Progenitor cell of endocrine pancreas (in vitro differentiated cells): ENCODE data around the gene TNPO1. TPM values are rescaled to one million over a fixed set of nuclear protein-coding genes. Genes with fewer than 3 reads are reported as not detected.

Source experiments
- DNase-seq: peaks from one replicate; pipeline ENCODE4 v3.0.0; 2021; ENCODE audit warnings: low spot score; ENCODE audit not compliant: unreplicated experiment
- H3K27ac Mint-ChIP-seq: 2 replicates; pipeline ENCODE4 v1.8.0; 2021; ENCODE audit warnings: mild to moderate bottlenecking, moderate library complexity, mixed read lengths
- H3K27me3 Mint-ChIP-seq: 2 replicates; pipeline ENCODE4 v1.8.0; 2021; ENCODE audit warnings: mixed read lengths
- H3K36me3 Mint-ChIP-seq: 2 replicates; pipeline ENCODE4 v1.8.0; 2022; ENCODE audit warnings: mixed read lengths; ENCODE audit not compliant: insufficient read depth
- H3K4me1 Mint-ChIP-seq: 2 replicates; pipeline ENCODE4 v1.8.0; 2021; ENCODE audit warnings: low read depth, mixed read lengths
- H3K4me3 Mint-ChIP-seq: 2 replicates; pipeline ENCODE4 v1.8.0; 2021; ENCODE audit warnings: low read depth, mild to moderate bottlenecking, moderate library complexity, mixed read lengths
- H3K9me3 Mint-ChIP-seq: 2 replicates; pipeline ENCODE4 v1.8.0; 2021; ENCODE audit warnings: low read depth, mixed read lengths
- microRNA-seq: library from miRNA; unstranded; fragments of <30 nt; microRNA quantifications from one replicate; pipeline ENCODE4 v1.1.0, GENCODE V29; 2020; ENCODE audit warnings: borderline number of aligned reads; ENCODE audit not compliant: unreplicated experiment
- total RNA-seq: library from RNA; stranded (reverse); gene quantifications from 2 replicates; pipeline ENCODE4 v1.2.1, GENCODE V29; 2021
- TF ChIP-seq, protein P1 (sequence below): fragments of 200-600 bp; sonication (generic); IDR thresholded peaks from one replicate; pipeline ENCODE4 v1.5.0; 2021; ENCODE audit warnings: antibody characterized with exemption, mild to moderate bottlenecking; ENCODE audit not compliant: unreplicated experiment

The TNPO1 gene
- total RNA-seq, 1 donor from 2014 or later: 149 TPM

DNA sequence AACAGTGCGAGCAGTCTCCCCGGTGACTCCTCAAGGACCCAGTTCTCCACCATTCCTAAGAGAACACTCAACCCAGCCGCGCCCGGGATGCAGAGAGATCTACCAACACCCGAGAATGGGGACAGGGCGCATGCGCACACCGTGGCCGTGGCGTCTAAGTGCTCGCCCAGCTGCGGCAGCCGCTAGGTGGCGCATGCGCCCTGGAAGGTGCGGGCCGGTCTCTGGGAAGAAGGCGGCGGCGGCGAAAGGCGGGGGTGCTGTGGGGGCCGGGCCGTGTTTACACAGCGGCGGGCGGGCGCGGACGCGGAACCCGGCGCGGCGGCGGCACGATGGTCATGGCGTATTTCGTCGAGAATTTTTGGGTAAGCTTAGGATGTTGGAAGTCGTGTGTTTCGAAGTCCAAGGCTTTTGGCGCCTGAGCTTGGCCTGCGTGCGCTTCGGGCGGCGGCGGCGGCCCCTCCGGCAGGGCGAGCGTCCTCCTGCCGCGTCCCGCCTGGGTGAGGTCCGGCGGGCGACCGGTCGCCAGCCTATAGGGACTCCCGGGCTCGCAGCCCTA lies 139.4 kb downstream of the TNPO1 start, which contains the start of gene FCHO2:
TSS of gene FCHO2 (plus strand) at position 274 of the 556 bp plus-strand sequence. CDS start at position 330, 56 bp downstream.
- Mint-ChIP-seq H3K27me3 (peaks cover 3% of the 10 kb centered on the region), H3K4me1 (peaks cover 25% of the 10 kb centered on the region), H3K36me3 (peaks cover 1% of the 10 kb centered on the region), H3K4me3 (peak within 1 kb of the TSS; percentile 94), H3K9me3 (no peaks in the 10 kb centered on the region), H3K27ac (peak within 1 kb of the TSS; percentile 98)
- peak; percentile 98 for DNase-seq
- TF ChIP-seq, protein P1, sequence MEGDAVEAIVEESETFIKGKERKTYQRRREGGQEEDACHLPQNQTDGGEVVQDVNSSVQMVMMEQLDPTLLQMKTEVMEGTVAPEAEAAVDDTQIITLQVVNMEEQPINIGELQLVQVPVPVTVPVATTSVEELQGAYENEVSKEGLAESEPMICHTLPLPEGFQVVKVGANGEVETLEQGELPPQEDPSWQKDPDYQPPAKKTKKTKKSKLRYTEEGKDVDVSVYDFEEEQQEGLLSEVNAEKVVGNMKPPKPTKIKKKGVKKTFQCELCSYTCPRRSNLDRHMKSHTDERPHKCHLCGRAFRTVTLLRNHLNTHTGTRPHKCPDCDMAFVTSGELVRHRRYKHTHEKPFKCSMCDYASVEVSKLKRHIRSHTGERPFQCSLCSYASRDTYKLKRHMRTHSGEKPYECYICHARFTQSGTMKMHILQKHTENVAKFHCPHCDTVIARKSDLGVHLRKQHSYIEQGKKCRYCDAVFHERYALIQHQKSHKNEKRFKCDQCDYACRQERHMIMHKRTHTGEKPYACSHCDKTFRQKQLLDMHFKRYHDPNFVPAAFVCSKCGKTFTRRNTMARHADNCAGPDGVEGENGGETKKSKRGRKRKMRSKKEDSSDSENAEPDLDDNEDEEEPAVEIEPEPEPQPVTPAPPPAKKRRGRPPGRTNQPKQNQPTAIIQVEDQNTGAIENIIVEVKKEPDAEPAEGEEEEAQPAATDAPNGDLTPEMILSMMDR: peak; percentile 82

DNA sequence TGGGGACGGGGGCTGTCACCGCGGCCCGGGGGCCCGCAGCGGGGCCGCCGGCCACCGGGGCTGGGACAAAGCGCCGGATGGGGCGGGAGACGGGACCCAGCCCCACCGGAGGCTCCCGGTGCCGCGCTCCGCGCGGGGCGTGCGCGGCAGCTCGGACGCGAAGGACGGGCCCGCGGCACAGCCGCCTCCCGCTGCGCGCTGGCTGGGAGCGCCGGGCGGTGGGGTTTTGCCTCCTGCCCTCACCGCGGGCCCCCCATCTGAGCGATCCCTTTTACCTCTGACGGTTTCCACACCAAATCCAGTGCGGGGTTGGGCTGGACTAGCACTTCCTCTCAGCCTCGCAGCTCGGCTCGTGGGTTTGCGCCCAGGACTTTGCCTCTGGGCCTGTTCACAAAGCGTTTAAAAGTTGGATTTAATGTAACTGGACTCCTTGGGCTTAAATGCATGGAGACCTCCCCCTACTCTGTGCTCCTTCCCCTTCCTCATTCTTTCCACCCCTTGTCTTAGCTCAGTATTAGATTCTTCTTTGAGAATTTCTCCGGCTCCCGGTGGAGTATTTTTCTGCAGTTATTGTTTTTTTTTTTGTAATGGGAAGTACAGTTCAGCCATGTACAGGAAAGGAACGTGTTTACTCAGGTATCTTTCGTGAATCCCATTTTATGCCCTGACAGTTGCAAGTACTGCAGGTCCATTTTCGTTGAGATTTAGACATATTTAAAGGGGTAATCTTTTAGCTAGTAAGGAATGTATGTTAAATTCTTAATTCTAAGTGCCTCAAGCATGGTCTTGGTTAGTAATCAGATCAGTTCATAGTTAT lies 140.1 kb downstream of the TNPO1 start:
- Mint-ChIP-seq H3K9me3 (no peaks in the 10 kb centered on the region), H3K36me3 (peaks cover 1% of the 10 kb centered on the region), H3K27ac (peak overlapping the region; percentile 97), H3K27me3 (peaks cover 3% of the 10 kb centered on the region), H3K4me1 (peaks cover 25% of the 10 kb centered on the region), H3K4me3 (peak overlapping the region; percentile 94)
- TF ChIP-seq, protein P1: no peak
- DNase-seq: peak; percentile 38

DNA sequence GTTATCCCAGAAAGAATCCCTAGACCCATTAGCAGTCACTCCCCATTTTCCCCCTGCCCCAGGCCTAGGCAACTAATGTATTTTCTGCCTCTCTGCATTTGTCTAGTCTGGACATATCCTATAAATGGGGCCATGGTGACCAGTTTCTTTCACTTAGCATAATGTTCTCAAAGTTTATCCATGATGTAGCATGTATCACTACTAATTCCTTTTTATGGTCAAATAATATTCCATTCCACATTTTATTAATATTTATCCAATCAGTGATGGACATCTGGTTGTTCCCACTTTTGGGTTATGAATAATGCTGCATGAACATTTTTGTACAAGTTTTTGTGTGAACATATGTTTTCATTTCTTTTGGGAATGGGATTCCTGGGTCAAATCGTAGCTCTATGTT lies 140.9 kb downstream of the TNPO1 start:
- peaks cover 1% of the 10 kb centered on the region for H3K36me3 Mint-ChIP-seq

DNA sequence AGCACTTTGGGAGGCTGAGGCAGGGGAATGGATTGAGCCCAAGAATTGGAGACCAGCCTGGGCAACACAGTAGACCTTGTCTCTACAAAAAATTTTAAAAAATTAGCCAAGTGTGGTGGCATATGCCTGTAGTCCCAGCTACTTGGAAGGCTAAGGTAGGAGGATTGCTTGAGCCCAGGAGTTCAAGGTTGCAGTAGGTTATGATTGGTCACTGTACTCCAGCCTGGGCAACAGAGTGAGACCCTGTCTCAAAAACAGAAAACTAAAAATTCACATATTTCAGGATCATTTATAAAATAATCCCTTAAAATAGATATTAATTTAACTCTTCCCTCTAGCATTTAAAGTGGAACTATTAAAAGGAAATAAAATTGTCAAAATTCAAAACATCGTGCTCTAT lies 142.8 kb downstream of the TNPO1 start:
- Mint-ChIP-seq H3K36me3 (peaks cover 1% of the 10 kb centered on the region), H3K9me3 (no peaks in the 10 kb centered on the region), H3K27ac (no peak overlapping the region), H3K4me1 (peaks cover 20% of the 10 kb centered on the region), H3K4me3 (no peak overlapping the region), H3K27me3 (no peaks in the 10 kb centered on the region)
- DNase-seq: no peak
- TF ChIP-seq, protein P1: no peak

More for the DNA sequence above, 140.9 kb downstream of the TNPO1 start:
- Mint-ChIP-seq H3K4me1 (peaks cover 25% of the 10 kb centered on the region), H3K27ac (peak overlapping the region; percentile 97), H3K27me3 (peaks cover 3% of the 10 kb centered on the region), H3K4me3 (peak overlapping the region; percentile 94), H3K9me3 (no peaks in the 10 kb centered on the region)
- DNase-seq: no peak
- TF ChIP-seq, protein P1: no peak

Small RNAs within 50 kb of the gene (microRNA-seq; reads per million reads assigned to microRNA genes)
- not detected for gene MIR4804

Other genes with a start within 250 kb of the TNPO1 start
- gene FCHO2, start 139.4 kb downstream of the TNPO1 start, total RNA-seq: 23.6 and 30.2 TPM in 2 replicates